Naive thymus-derived CD4-positive, alpha-beta T cell (primary cell): ENCODE data around the gene CNBP. TPM values are rescaled to one million over a fixed set of nuclear protein-coding genes. Genes with fewer than 3 reads are reported as not detected.

Experiments
- ATAC-seq: fragments of 150-1000 bp; cut with Tn5 transposase; 2 replicates; pipeline ENCODE4 v1.10.0; 2021; ENCODE audit warnings: mild to moderate bottlenecking, moderate library complexity
- CTCF ChIA-PET: fragments of 350-600 bp; sonication (Branson Sonifier 250); formaldehyde crosslinking; loops from one replicate; lab custom pipeline; 2021; ENCODE audit warnings: antibody characterized with exemption; lab: Charles Lee
- POLR2A ChIA-PET: fragments of 350-600 bp; sonication (Branson Sonifier 250); formaldehyde crosslinking; loops from one replicate; lab custom pipeline; 2021; ENCODE audit warnings: antibody characterized with exemption, inconsistent platforms; lab: Charles Lee
- DNase-seq, 9 donors: peaks; one replicate each; pipeline versions ENCODE4 v3.0.0 to v3.0.0-alpha.2; 2020 to 2022; ENCODE audit warnings: mixed read lengths in 1 of 9
- H3K27ac ChIP-seq: one replicate; pipeline ENCODE4 v1.7.0; 2013; ENCODE audit warnings: mild to moderate bottlenecking, low read depth, low read length, moderate library complexity
- H3K27me3 ChIP-seq, 2 donors: one replicate each; pipeline ENCODE4 v1.7.0; 2013; ENCODE audit warnings: low read length in 2 of 2, mild to moderate bottlenecking in 2 of 2, moderate library complexity in 2 of 2; ENCODE audit not compliant: control insufficient read depth in 2 of 2, insufficient read depth in 2 of 2
- H3K36me3 ChIP-seq, 3 experiments: 1 replicate in 2 of 3; 2 replicates in 1 of 3; pipeline ENCODE4 v1.7.0; 2013; ENCODE audit warnings: low read length in 3 of 3, mild to moderate bottlenecking in 3 of 3, moderate library complexity in 1 of 3; ENCODE audit not compliant: insufficient read depth in 3 of 3, control insufficient read depth in 2 of 3
- H3K4me1 ChIP-seq, 2 donors: one replicate each; pipeline ENCODE4 v1.7.0; 2013; ENCODE audit warnings: low read length in 2 of 2, mild to moderate bottlenecking in 2 of 2, moderate library complexity in 1 of 2; ENCODE audit not compliant: control insufficient read depth in 2 of 2, insufficient read depth in 2 of 2
- H3K4me3 ChIP-seq: 2 replicates; pipeline ENCODE4 v1.7.0; 2013; ENCODE audit warnings: mild to moderate bottlenecking, low read length
- H3K9me3 ChIP-seq, 3 experiments: 1 replicate in 2 of 3; 2 replicates in 1 of 3; pipeline ENCODE4 v1.7.0; 2013; ENCODE audit warnings: low read length in 3 of 3; ENCODE audit not compliant: control insufficient read depth in 2 of 3
- H3K27ac Mint-ChIP-seq, 9 donors: one replicate each; pipeline ENCODE4 v1.8.0; 2020 to 2022; ENCODE audit warnings: mixed read lengths in 9 of 9, mild to moderate bottlenecking in 8 of 9, moderate library complexity in 5 of 9, inconsistent platforms in 2 of 9
- H3K27me3 Mint-ChIP-seq, 5 donors: one replicate each; pipeline ENCODE4 v1.8.0; 2021 to 2022; ENCODE audit warnings: mixed read lengths in 5 of 5, mild to moderate bottlenecking in 1 of 5
- H3K36me3 Mint-ChIP-seq, 5 donors: one replicate each; pipeline ENCODE4 v1.8.0; 2020 to 2022; ENCODE audit warnings: mixed read lengths in 5 of 5, mild to moderate bottlenecking in 3 of 5, inconsistent platforms in 1 of 5
- H3K4me1 Mint-ChIP-seq, 7 donors: one replicate each; pipeline ENCODE4 v1.8.0; 2020 to 2022; ENCODE audit warnings: mixed read lengths in 7 of 7, mild to moderate bottlenecking in 3 of 7, inconsistent platforms in 1 of 7
- H3K4me3 Mint-ChIP-seq, 10 donors: one replicate each; pipeline ENCODE4 v1.8.0; 2020 to 2022; ENCODE audit warnings: mild to moderate bottlenecking in 10 of 10, mixed read lengths in 10 of 10, moderate library complexity in 6 of 10, inconsistent platforms in 2 of 10
- H3K9me3 Mint-ChIP-seq, 11 donors: one replicate each; pipeline ENCODE4 v1.8.0; 2020 to 2022; ENCODE audit warnings: mixed read lengths in 11 of 11, mild to moderate bottlenecking in 4 of 11, inconsistent platforms in 1 of 11, moderate library complexity in 1 of 11
- intact Hi-C, 2 donors: fragments of 100-400 bp; cut with micrococcal nuclease; formaldehyde crosslinking; loops; one replicate each; pipeline ENCODE4 v1.15.1; 2023
- polyA plus RNA-seq, 2 donors: library from polyadenylated mRNA; unstranded; fragments of 300-500 nt; fragmentation: Illumina TruSeq; gene quantifications; one replicate each; pipeline ENCODE4 v1.2.3, GENCODE V29; 2021
- total RNA-seq, 6 experiments: library from RNA in 5 of 6; stranded (reverse) in 5 of 6; gene quantifications; 1 replicate in 5 of 6; 2 replicates in 1 of 6; pipeline ENCODE4 v1.2.3 and lab custom pipeline; 2021 to 2026

The CNBP gene
- total and polyA plus RNA-seq, 7 experiments from 2014 or later = 259 to 1,159 (median 358) TPM

- peak overlapping the region; percentile 3 for H3K27ac ChIP-seq
- CTCF ChIA-PET = interaction anchor here (0.8 kb wide), 1 partner anchor 116 kb away, joined by 3 read pairs; no protein-coding TSS in a partner anchor
- intact Hi-C loops = loop anchor here in 1 of 2 donors (2.0 kb wide), 1 partner anchor 13 kb away; no protein-coding TSS in a partner anchor
- peak overlapping the region in 5 of 10 donors; percentile 7 to 50 (median 34) for H3K4me3 Mint-ChIP-seq
- peaks cover 8 to 44% (median 21%) of the 10 kb centered on the region in 5 donors for H3K36me3 Mint-ChIP-seq
- no peaks in the 10 kb centered on the region for H3K9me3 Mint-ChIP-seq
- no peaks in the 10 kb centered on the region for H3K27me3 ChIP-seq
- H3K27ac Mint-ChIP-seq = peak overlapping the region; percentile 10 to 89 (median 79)
- no peaks in the 10 kb centered on the region for H3K9me3 ChIP-seq
- ATAC-seq = peak; percentile 38
- peaks cover 3 to 32% (median 17%) of the 10 kb centered on the region in 7 donors for H3K4me1 Mint-ChIP-seq
- H3K4me3 ChIP-seq = no peak overlapping the region
- H3K36me3 ChIP-seq = peaks cover 21 to 82% (median 29%) of the 10 kb centered on the region in 3 experiments
- peaks cover 0 to 7% of the 10 kb centered on the region in 2 donors for H3K4me1 ChIP-seq
- no peak for DNase-seq
- POLR2A ChIA-PET = interaction anchor here (0.6 to 10.8 kb wide), 5 partner anchors 10 to 105 kb away, joined by 3 to 89 read pairs (median 4); partner anchors contain the start of gene RAB43
- H3K27me3 Mint-ChIP-seq = no peaks in the 10 kb centered on the region
These were observed 51.4 kb downstream of the CNBP start for GRCh38 chr3:129132097-129132866.

GRCh38 chr3:129131465-129132088, 52.1 kb downstream of the CNBP start:
- no peak for ATAC-seq
- H3K27ac ChIP-seq = no peak overlapping the region
- peaks cover 19 to 78% (median 29%) of the 10 kb centered on the region in 3 experiments for H3K36me3 ChIP-seq
- H3K4me3 ChIP-seq = no peak overlapping the region
- POLR2A ChIA-PET = interaction anchor here (0.8 to 10.8 kb wide), 5 partner anchors 11 to 30 kb away, joined by 4 to 89 read pairs (median 4); partner anchors contain the start of gene RAB43
- H3K4me1 ChIP-seq = peaks cover 0 to 7% of the 10 kb centered on the region in 2 donors
- CTCF ChIA-PET = interaction anchor here (0.6 to 1.4 kb wide), 3 partner anchors 12 to 116 kb away, joined by 3 read pairs; no protein-coding TSS in a partner anchor
- peak overlapping the region in 2 of 10 donors; percentile 34 to 50 for H3K4me3 Mint-ChIP-seq
- H3K4me1 Mint-ChIP-seq = peaks cover 3 to 32% (median 17%) of the 10 kb centered on the region in 7 donors
- no peaks in the 10 kb centered on the region for H3K27me3 Mint-ChIP-seq
- DNase-seq = no peak
- no peaks in the 10 kb centered on the region for H3K27me3 ChIP-seq
- no peaks in the 10 kb centered on the region for H3K9me3 Mint-ChIP-seq
- H3K36me3 Mint-ChIP-seq = peaks cover 8 to 44% (median 21%) of the 10 kb centered on the region in 5 donors
- H3K9me3 ChIP-seq = no peaks in the 10 kb centered on the region
- H3K27ac Mint-ChIP-seq = peak overlapping the region in 8 of 9 donors; percentile 16 to 89 (median 80)
- intact Hi-C loops = loop anchor here in 1 of 2 donors (2.0 kb wide), 1 partner anchor 13 kb away; no protein-coding TSS in a partner anchor

GRCh38 chr3:129130291-129130813, 53.3 kb downstream of the CNBP start:
- Histone ChIP-seq H3K9me3 (no peaks in the 10 kb centered on the region), H3K27me3 (no peaks in the 10 kb centered on the region), H3K36me3 (peaks cover 19 to 74% (median 29%) of the 10 kb centered on the region in 3 experiments), H3K27ac (no peak overlapping the region), H3K4me3 (no peak overlapping the region), H3K4me1 (peaks cover 0 to 7% of the 10 kb centered on the region in 2 donors)
- peak overlapping the region in 1 of 9 donors; percentile 13 for H3K27ac Mint-ChIP-seq
- ATAC-seq (no peak), DNase-seq (no peak)
- H3K4me1 Mint-ChIP-seq = peaks cover 3 to 32% (median 17%) of the 10 kb centered on the region in 7 donors
- intact Hi-C loops = no loop called here
- no peaks in the 10 kb centered on the region for H3K9me3 Mint-ChIP-seq
- H3K36me3 Mint-ChIP-seq = peaks cover 8 to 44% (median 19%) of the 10 kb centered on the region in 5 donors
- no peak overlapping the region for H3K4me3 Mint-ChIP-seq
- no peaks in the 10 kb centered on the region for H3K27me3 Mint-ChIP-seq
- ChIA-PET CTCF (interaction anchor here (1.3 to 1.4 kb wide), 2 partner anchors 9 to 11 kb away, joined by 3 read pairs; partner anchors contain the start of gene RAB43), POLR2A (interaction anchor here (1.2 to 10.8 kb wide), 2 partner anchors 10 to 32 kb away, joined by 4 to 89 read pairs; partner anchors contain the start of gene RAB43)

- Mint-ChIP-seq H3K27me3 (no peaks in the 10 kb centered on the region), H3K27ac (peak overlapping the region in 3 of 9 donors; percentile 43 to 62 (median 48)), H3K9me3 (no peaks in the 10 kb centered on the region), H3K4me3 (no peak overlapping the region), H3K4me1 (peaks cover 3 to 28% (median 17%) of the 10 kb centered on the region in 7 donors), H3K36me3 (peaks cover 4 to 32% (median 12%) of the 10 kb centered on the region in 5 donors)
- ATAC-seq = no peak
- Histone ChIP-seq H3K4me1 (peaks cover 0 to 7% of the 10 kb centered on the region in 2 donors), H3K27me3 (no peaks in the 10 kb centered on the region), H3K9me3 (no peaks in the 10 kb centered on the region), H3K4me3 (no peak overlapping the region), H3K36me3 (peaks cover 19 to 56% (median 25%) of the 10 kb centered on the region in 3 experiments), H3K27ac (no peak overlapping the region)
- DNase-seq = no peak
- POLR2A ChIA-PET = interaction anchor here (1.6 to 10.8 kb wide), 2 partner anchors 8 to 121 kb away, joined by 5 to 89 read pairs; partner anchors contain the start of genes COPG1 and RAB43
- intact Hi-C loops = loop anchor here in 1 of 2 donors (10.0 kb wide), 1 partner anchor 404 kb away; the partner anchor contains the start of gene RAB7A
- CTCF ChIA-PET = no interaction called here
These were observed 55.1 kb downstream of the CNBP start for GRCh38 chr3:129128357-129129155.

GRCh38 chr3:129126726-129127280, 56.9 kb downstream of the CNBP start:
- ATAC-seq (no peak), DNase-seq (no peak)
- Histone ChIP-seq H3K27me3 (no peaks in the 10 kb centered on the region), H3K4me1 (no peaks in the 10 kb centered on the region), H3K36me3 (peaks cover 19 to 40% (median 20%) of the 10 kb centered on the region in 3 experiments), H3K9me3 (no peaks in the 10 kb centered on the region), H3K27ac (no peak overlapping the region), H3K4me3 (no peak overlapping the region)
- H3K27me3 Mint-ChIP-seq = no peaks in the 10 kb centered on the region
- H3K27ac Mint-ChIP-seq = peak overlapping the region in 8 of 9 donors; percentile 41 to 89 (median 75)
- H3K4me1 Mint-ChIP-seq = peaks cover 5 to 22% (median 14%) of the 10 kb centered on the region in 7 donors
- intact Hi-C loops = loop anchor here in 1 of 2 donors (10.0 kb wide), 1 partner anchor 402 kb away; the partner anchor contains the start of gene RAB7A
- H3K36me3 Mint-ChIP-seq = peaks cover 2 to 19% (median 6%) of the 10 kb centered on the region in 5 donors
- ChIA-PET POLR2A (interaction anchor here (1.1 to 10.8 kb wide), 2 partner anchors 6 to 56 kb away, joined by 4 to 89 read pairs; partner anchors contain the start of gene RAB43), CTCF (interaction anchor here (1.1 kb wide), 1 partner anchor 74 kb away, joined by 3 read pairs; no protein-coding TSS in a partner anchor)
- H3K4me3 Mint-ChIP-seq = no peak overlapping the region
- no peaks in the 10 kb centered on the region for H3K9me3 Mint-ChIP-seq
